ENCODE data around the gene L2HGDH.

The L2HGDH gene

GRCh38 chr14:50321009-50321660 is 9.1 kb upstream of the L2HGDH start:
- no CpG with 5 or more reads among the region's 9 CpGs for WGBS, 2 donors (ENCODE audit: extremely low coverage in 2 of 2, insufficient read length in 2 of 2, insufficient replicate concordance in 1 of 2)
- Histone ChIP-seq H4K91ac (ENCODE audit: low read depth, low read length, poor library complexity) (no peak overlapping the region), H3K4me3 (ENCODE audit: low read length in 2 of 2) (no peak overlapping the region), H2BK15ac (ENCODE audit: low read length) (no peak overlapping the region), H2BK5ac (ENCODE audit: low read length) (no peak overlapping the region), H3K27me3 (ENCODE audit: control insufficient read depth in 3 of 3, insufficient read depth in 3 of 3, low read depth in 1 of 3, low read length in 3 of 3) (no peaks in the 10 kb centered on the region), H3K36me3 (replicated peaks in 1 of 2; ENCODE audit: control insufficient read depth in 2 of 2, insufficient read depth in 2 of 2, low read length in 2 of 2) (peaks cover 6 to 35% of the 10 kb centered on the region in 2 donors), H3K14ac (ENCODE audit: low read length) (no peak overlapping the region), H3K4me1 (ENCODE audit: control insufficient read depth in 2 of 2, insufficient read depth in 1 of 2, low read depth in 1 of 2, low read length in 2 of 2) (peaks cover 2 to 4% of the 10 kb centered on the region in 2 donors), H4K8ac (ENCODE audit: low read depth, low read length) (no peak overlapping the region), H3K4ac (ENCODE audit: low read length) (no peak overlapping the region), H3K9me3 (replicated peaks in 1 of 2; ENCODE audit: control insufficient read depth in 2 of 2, insufficient read depth in 1 of 2, low read depth in 1 of 2, low read length in 2 of 2) (no peaks in the 10 kb centered on the region), H3K18ac (ENCODE audit: low read length) (no peak overlapping the region), H3K9ac (ENCODE audit: low read depth, low read length, poor library complexity) (no peak overlapping the region), H2BK120ac (ENCODE audit: low read depth, low read length) (no peak overlapping the region), H3K27ac (replicated peaks; ENCODE audit: low read length) (no peak overlapping the region), H2AK5ac (ENCODE audit: low read depth, low read length) (no peak overlapping the region), H3K4me2 (ENCODE audit: insufficient read depth, low read length, poor library complexity, severe bottlenecking) (no peak overlapping the region), H3K23ac (ENCODE audit: low read depth, low read length, poor library complexity) (no peak overlapping the region), H2BK12ac (ENCODE audit: low read length) (no peak overlapping the region), H3K79me1 (ENCODE audit: low read depth, low read length) (no peaks in the 10 kb centered on the region), H2AFZ (ENCODE audit: low read length) (peak overlapping the region; percentile 41)
- no peak for DNase-seq (ENCODE audit: low spot score)

- Histone ChIP-seq H3K9ac (ENCODE audit: low read depth, low read length, poor library complexity) (no peak overlapping the region), H3K4ac (ENCODE audit: low read length) (no peak overlapping the region), H3K4me2 (ENCODE audit: insufficient read depth, low read length, poor library complexity, severe bottlenecking) (no peak overlapping the region), H3K79me1 (ENCODE audit: low read depth, low read length) (no peaks in the 10 kb centered on the region), H3K18ac (ENCODE audit: low read length) (no peak overlapping the region), H3K4me1 (ENCODE audit: control insufficient read depth in 2 of 2, insufficient read depth in 1 of 2, low read depth in 1 of 2, low read length in 2 of 2) (peaks cover 2 to 4% of the 10 kb centered on the region in 2 donors), H3K27me3 (ENCODE audit: control insufficient read depth in 3 of 3, insufficient read depth in 3 of 3, low read depth in 1 of 3, low read length in 3 of 3) (no peaks in the 10 kb centered on the region), H4K91ac (ENCODE audit: low read depth, low read length, poor library complexity) (no peak overlapping the region), H2BK120ac (ENCODE audit: low read depth, low read length) (no peak overlapping the region), H3K36me3 (replicated peaks in 1 of 2; ENCODE audit: control insufficient read depth in 2 of 2, insufficient read depth in 2 of 2, low read length in 2 of 2) (peaks cover 6 to 26% of the 10 kb centered on the region in 2 donors), H2BK15ac (ENCODE audit: low read length) (no peak overlapping the region), H3K14ac (ENCODE audit: low read length) (no peak overlapping the region), H3K23ac (ENCODE audit: low read depth, low read length, poor library complexity) (no peak overlapping the region), H2AK5ac (ENCODE audit: low read depth, low read length) (no peak overlapping the region), H2BK12ac (ENCODE audit: low read length) (no peak overlapping the region), H3K27ac (replicated peaks; ENCODE audit: low read length) (no peak overlapping the region), H4K8ac (ENCODE audit: low read depth, low read length) (no peak overlapping the region), H3K9me3 (replicated peaks in 1 of 2; ENCODE audit: control insufficient read depth in 2 of 2, insufficient read depth in 1 of 2, low read depth in 1 of 2, low read length in 2 of 2) (no peaks in the 10 kb centered on the region), H2AFZ (ENCODE audit: low read length) (no peak overlapping the region), H2BK5ac (ENCODE audit: low read length) (no peak overlapping the region), H3K4me3 (ENCODE audit: low read length in 2 of 2) (no peak overlapping the region)
- no CpG with 5 or more reads among the region's 8 CpGs for WGBS, 2 donors (ENCODE audit: extremely low coverage in 2 of 2, insufficient read length in 2 of 2, insufficient replicate concordance in 1 of 2)
- no peak for DNase-seq (ENCODE audit: low spot score)
Measured at GRCh38 chr14:50320283-50320682, 8.3 kb upstream of the L2HGDH start.

GRCh38 chr14:50319721-50320120 is 7.7 kb upstream of the L2HGDH start:
- H3K4me2 ChIP-seq (ENCODE audit: insufficient read depth, low read length, poor library complexity, severe bottlenecking) = no peak overlapping the region
- H2BK120ac ChIP-seq (ENCODE audit: low read depth, low read length) = no peak overlapping the region
- no peak overlapping the region for H4K91ac ChIP-seq (ENCODE audit: low read depth, low read length, poor library complexity)
- no peak overlapping the region for H3K27ac ChIP-seq (replicated peaks; ENCODE audit: low read length)
- no peak for DNase-seq (ENCODE audit: low spot score)
- H2AFZ ChIP-seq (ENCODE audit: low read length) = no peak overlapping the region
- peaks cover 2 to 4% of the 10 kb centered on the region in 2 donors for H3K4me1 ChIP-seq (ENCODE audit: control insufficient read depth in 2 of 2, insufficient read depth in 1 of 2, low read depth in 1 of 2, low read length in 2 of 2)
- no peaks in the 10 kb centered on the region for H3K9me3 ChIP-seq (replicated peaks in 1 of 2; ENCODE audit: control insufficient read depth in 2 of 2, insufficient read depth in 1 of 2, low read depth in 1 of 2, low read length in 2 of 2)
- H3K79me1 ChIP-seq (ENCODE audit: low read depth, low read length) = no peaks in the 10 kb centered on the region
- WGBS, 2 donors (ENCODE audit: extremely low coverage in 2 of 2, insufficient read length in 2 of 2, insufficient replicate concordance in 1 of 2) = no CpG with 5 or more reads among the region's 2 CpGs
- no peak overlapping the region for H3K14ac ChIP-seq (ENCODE audit: low read length)
- H3K9ac ChIP-seq (ENCODE audit: low read depth, low read length, poor library complexity) = peak overlapping the region; percentile 60
- H3K4ac ChIP-seq (ENCODE audit: low read length) = no peak overlapping the region
- no peak overlapping the region for H2BK12ac ChIP-seq (ENCODE audit: low read length)
- H3K18ac ChIP-seq (ENCODE audit: low read length) = no peak overlapping the region
- no peak overlapping the region for H2AK5ac ChIP-seq (ENCODE audit: low read depth, low read length)
- no peak overlapping the region for H3K4me3 ChIP-seq (ENCODE audit: low read length in 2 of 2)
- H3K27me3 ChIP-seq (ENCODE audit: control insufficient read depth in 3 of 3, insufficient read depth in 3 of 3, low read depth in 1 of 3, low read length in 3 of 3) = no peaks in the 10 kb centered on the region
- no peak overlapping the region for H3K23ac ChIP-seq (ENCODE audit: low read depth, low read length, poor library complexity)
- no peak overlapping the region for H2BK5ac ChIP-seq (ENCODE audit: low read length)
- no peak overlapping the region for H4K8ac ChIP-seq (ENCODE audit: low read depth, low read length)
- peaks cover 6 to 21% of the 10 kb centered on the region in 2 donors for H3K36me3 ChIP-seq (replicated peaks in 1 of 2; ENCODE audit: control insufficient read depth in 2 of 2, insufficient read depth in 2 of 2, low read length in 2 of 2)
- H2BK15ac ChIP-seq (ENCODE audit: low read length) = no peak overlapping the region

- H3K4me3 ChIP-seq (ENCODE audit: low read length in 2 of 2) = no peak overlapping the region
- H3K9me3 ChIP-seq (replicated peaks in 1 of 2; ENCODE audit: control insufficient read depth in 2 of 2, insufficient read depth in 1 of 2, low read depth in 1 of 2, low read length in 2 of 2) = peaks cover 0 to 4% of the 10 kb centered on the region in 2 donors
- no peak overlapping the region for H4K91ac ChIP-seq (ENCODE audit: low read depth, low read length, poor library complexity)
- H3K4me1 ChIP-seq (ENCODE audit: control insufficient read depth in 2 of 2, insufficient read depth in 1 of 2, low read depth in 1 of 2, low read length in 2 of 2) = peaks cover 2 to 4% of the 10 kb centered on the region in 2 donors
- H2AK5ac ChIP-seq (ENCODE audit: low read depth, low read length) = no peak overlapping the region
- no peak overlapping the region for H2BK15ac ChIP-seq (ENCODE audit: low read length)
- no peak for DNase-seq (ENCODE audit: low spot score)
- H3K14ac ChIP-seq (ENCODE audit: low read length) = no peak overlapping the region
- H3K4ac ChIP-seq (ENCODE audit: low read length) = no peak overlapping the region
- peaks cover 6 to 20% of the 10 kb centered on the region in 2 donors for H3K36me3 ChIP-seq (replicated peaks in 1 of 2; ENCODE audit: control insufficient read depth in 2 of 2, insufficient read depth in 2 of 2, low read length in 2 of 2)
- no peak overlapping the region for H4K8ac ChIP-seq (ENCODE audit: low read depth, low read length)
- H3K23ac ChIP-seq (ENCODE audit: low read depth, low read length, poor library complexity) = no peak overlapping the region
- no peak overlapping the region for H2AFZ ChIP-seq (ENCODE audit: low read length)
- no peak overlapping the region for H2BK5ac ChIP-seq (ENCODE audit: low read length)
- WGBS, 2 donors (ENCODE audit: extremely low coverage in 2 of 2, insufficient read length in 2 of 2, insufficient replicate concordance in 1 of 2) = no CpG with 5 or more reads among the region's 1 CpG
- no peaks in the 10 kb centered on the region for H3K27me3 ChIP-seq (ENCODE audit: control insufficient read depth in 3 of 3, insufficient read depth in 3 of 3, low read depth in 1 of 3, low read length in 3 of 3)
- no peak overlapping the region for H3K18ac ChIP-seq (ENCODE audit: low read length)
- no peak overlapping the region for H2BK120ac ChIP-seq (ENCODE audit: low read depth, low read length)
- H3K27ac ChIP-seq (replicated peaks; ENCODE audit: low read length) = no peak overlapping the region
- H2BK12ac ChIP-seq (ENCODE audit: low read length) = no peak overlapping the region
- no peak overlapping the region for H3K9ac ChIP-seq (ENCODE audit: low read depth, low read length, poor library complexity)
- H3K79me1 ChIP-seq (ENCODE audit: low read depth, low read length) = no peaks in the 10 kb centered on the region
- no peak overlapping the region for H3K4me2 ChIP-seq (ENCODE audit: insufficient read depth, low read length, poor library complexity, severe bottlenecking)
Measured at GRCh38 chr14:50319293-50319692, 7.3 kb upstream of the L2HGDH start.
